Lower lobe of right lung (tissue), 2 donors: ENCODE measurements around the gene MCU. TPM values are rescaled to one million over a fixed set of nuclear protein-coding genes. Genes with fewer than 3 reads are reported as not detected.

Experiments
- ATAC-seq, 2 donors: fragments of 200-7000 bp; cut with Tn5 transposase; one replicate each; pipeline ENCODE4 v1.9.1; 2020 to 2022; ENCODE audit warnings: mild to moderate bottlenecking in 2 of 2, moderate library complexity in 2 of 2
- DNase-seq: peaks from one replicate; pipeline ENCODE4 v3.0.0-alpha.2; 2020
- H3K27ac ChIP-seq: fragments of 200-600 bp; one replicate; pipeline ENCODE4 v1.8.0; 2022
- H3K27me3 ChIP-seq: fragments of 200-600 bp; one replicate; pipeline ENCODE4 v1.8.0; 2022; ENCODE audit warnings: low read depth
- H3K36me3 ChIP-seq: fragments of 200-600 bp; one replicate; pipeline ENCODE4 v1.8.0; 2022; ENCODE audit warnings: mild to moderate bottlenecking
- H3K4me1 ChIP-seq: fragments of 200-600 bp; one replicate; pipeline ENCODE4 v1.8.0; 2022
- H3K4me3 ChIP-seq: fragments of 200-600 bp; one replicate; pipeline ENCODE4 v1.8.0; 2022; ENCODE audit warnings: mild to moderate bottlenecking
- H3K9me3 ChIP-seq: fragments of 200-600 bp; one replicate; pipeline ENCODE4 v1.8.0; 2022
- CTCF ChIP-seq: fragments of 200-600 bp; IDR thresholded peaks from one replicate; pipeline ENCODE4 v1.8.0; 2022; ENCODE audit warnings: antibody characterized with exemption, mild to moderate bottlenecking
- intact Hi-C: fragments of 100-400 bp; cut with DNase I; formaldehyde crosslinking; loops from one replicate; pipeline ENCODE4 v1.11.0; 2022
- total RNA-seq: library from RNA; stranded (reverse); fragmentation: NEBNext Ultra II Directional; extraction: Animal tissue kit (Norgen Biotek cat#: 25700); gene quantifications from one replicate; pipeline ENCODE4 v1.2.1, GENCODE V29; 2021
- donor health status: DM: no; HTN: yes; CAD: no; lungs with severe emphysema.

The MCU gene
- total RNA-seq, 1 donor from 2014 or later: 24.2 TPM

GRCh38 chr10:72826346-72826745, 134.4 kb downstream of the MCU start:
- intact Hi-C loops: no loop called here
- H3K36me3 ChIP-seq: no peaks in the 10 kb centered on the region
- H3K27ac ChIP-seq: no peak overlapping the region
- H3K27me3 ChIP-seq: no peaks in the 10 kb centered on the region
- H3K4me1 ChIP-seq: peaks cover 14% of the 10 kb centered on the region
- no peak for ATAC-seq
- H3K9me3 ChIP-seq: no peaks in the 10 kb centered on the region
- H3K4me3 ChIP-seq: no peak overlapping the region
- no peak for TF ChIP-seq CTCF
- DNase-seq: no peak

GRCh38 chr10:72828294-72828693, 136.4 kb downstream of the MCU start:
- H3K27me3 ChIP-seq: no peaks in the 10 kb centered on the region
- H3K36me3 ChIP-seq: no peaks in the 10 kb centered on the region
- no peaks in the 10 kb centered on the region for H3K9me3 ChIP-seq
- ATAC-seq: no peak
- intact Hi-C loops: no loop called here
- no peak overlapping the region for H3K27ac ChIP-seq
- H3K4me1 ChIP-seq: peaks cover 24% of the 10 kb centered on the region
- no peak for DNase-seq
- no peak for TF ChIP-seq CTCF
- H3K4me3 ChIP-seq: no peak overlapping the region

GRCh38 chr10:72830625-72831024, 138.7 kb downstream of the MCU start:
- H3K27me3 ChIP-seq: no peaks in the 10 kb centered on the region

GRCh38 chr10:72831696-72832409, 139.9 kb downstream of the MCU start:
- peaks cover 33% of the 10 kb centered on the region for H3K4me1 ChIP-seq
- peaks cover 6% of the 10 kb centered on the region for H3K36me3 ChIP-seq
- DNase-seq (no peak), ATAC-seq (peak in 1 of 2 donors; percentile 63)
- intact Hi-C loops: loop anchor here (10.0 kb wide), 1 partner anchor 467 kb away; no protein-coding TSS in a partner anchor
- no peak overlapping the region for H3K27ac ChIP-seq
- no peaks in the 10 kb centered on the region for H3K9me3 ChIP-seq
- H3K27me3 ChIP-seq: no peaks in the 10 kb centered on the region
- no peak for TF ChIP-seq CTCF
- peak overlapping the region; percentile 4 for H3K4me3 ChIP-seq

More at GRCh38 chr10:72830625-72831024, 138.7 kb downstream of the MCU start:
- no peak for DNase-seq
- TF ChIP-seq CTCF: no peak
- no peak for ATAC-seq
- Histone ChIP-seq H3K4me1 (peaks cover 33% of the 10 kb centered on the region), H3K27ac (no peak overlapping the region), H3K4me3 (no peak overlapping the region), H3K36me3 (peaks cover 3% of the 10 kb centered on the region), H3K9me3 (no peaks in the 10 kb centered on the region)
- intact Hi-C loops: loop anchor here (10.0 kb wide), 1 partner anchor 466 kb away; no protein-coding TSS in a partner anchor

- TF ChIP-seq CTCF: no peak
- no peaks in the 10 kb centered on the region for H3K27me3 ChIP-seq
- intact Hi-C loops: loop anchor here (10.0 kb wide), 1 partner anchor 468 kb away; no protein-coding TSS in a partner anchor
- no peak overlapping the region for H3K27ac ChIP-seq
- no peaks in the 10 kb centered on the region for H3K9me3 ChIP-seq
- H3K4me1 ChIP-seq: peaks cover 33% of the 10 kb centered on the region
- ATAC-seq (no peak), DNase-seq (no peak)
- peaks cover 6% of the 10 kb centered on the region for H3K36me3 ChIP-seq
- H3K4me3 ChIP-seq: no peak overlapping the region
Observed at GRCh38 chr10:72832701-72833100, 140.8 kb downstream of the MCU start.
